GM19239 (cell line): ENCODE results near the gene LRRC37A2.
"Not testable (repeated sequence)": the region's sequence is repeated elsewhere in the genome, so short reads cannot be mapped to it uniquely, and the experiment has no call there.

Experiments used
- DNase-seq: peaks from one replicate; pipeline ENCODE4 v3.0.0; 2011; ENCODE audit warnings: low spot score; ENCODE audit not compliant: insufficient read length
- FAIRE-seq: peaks from 2 replicates; lab custom pipeline; 2011; peaks lifted over from hg19 to GRCh38; lab: Jason Lieb, UNC

The LRRC37A2 gene

DNA sequence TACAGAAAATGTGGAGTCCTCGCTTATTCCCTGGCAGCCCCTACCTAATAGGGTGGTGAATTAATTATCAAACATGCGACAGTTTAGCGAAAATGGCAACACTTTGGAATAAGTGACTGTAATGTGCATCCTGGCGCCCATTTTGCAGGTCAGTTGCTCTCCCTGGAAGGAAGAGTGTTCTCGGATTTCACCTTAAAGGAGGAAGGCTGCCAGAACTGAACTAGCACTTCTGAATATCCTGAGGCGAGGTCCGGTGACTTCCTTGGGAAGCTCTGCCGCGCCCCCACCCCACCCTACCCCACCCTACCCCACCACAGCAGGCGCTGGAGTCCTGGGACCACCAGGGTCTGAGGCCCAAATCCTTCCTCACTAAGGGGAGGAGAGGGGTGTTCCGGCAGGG, at the start of gene LRRC37A2:
TSS of gene LRRC37A2 (plus strand) at position 301 of the 400 bp plus-strand sequence. CDS start 245 bp downstream, outside the sequence.
- DNase-seq, FAIRE-seq: not testable (repeated sequence)

DNA sequence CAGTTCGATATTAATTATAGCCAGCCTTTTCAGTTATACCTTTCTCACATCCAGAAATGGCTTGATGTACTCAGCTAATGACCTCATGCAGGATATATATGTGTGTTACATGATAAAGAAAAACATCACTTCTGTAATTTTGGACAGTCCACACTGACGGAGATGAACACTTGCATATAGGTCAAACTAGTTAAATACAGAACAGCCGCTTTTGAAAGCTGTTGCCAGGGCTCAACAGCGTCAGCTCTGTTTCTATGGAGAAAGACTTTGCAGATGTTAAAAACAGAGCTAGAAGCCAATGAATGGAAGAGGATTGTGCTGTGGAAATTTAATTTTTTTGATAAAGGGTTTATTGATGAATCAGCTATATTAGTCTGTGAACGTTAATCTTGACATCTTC, 44.6 kb upstream of the LRRC37A2 start:
- not testable (repeated sequence) for FAIRE-seq, DNase-seq

DNA sequence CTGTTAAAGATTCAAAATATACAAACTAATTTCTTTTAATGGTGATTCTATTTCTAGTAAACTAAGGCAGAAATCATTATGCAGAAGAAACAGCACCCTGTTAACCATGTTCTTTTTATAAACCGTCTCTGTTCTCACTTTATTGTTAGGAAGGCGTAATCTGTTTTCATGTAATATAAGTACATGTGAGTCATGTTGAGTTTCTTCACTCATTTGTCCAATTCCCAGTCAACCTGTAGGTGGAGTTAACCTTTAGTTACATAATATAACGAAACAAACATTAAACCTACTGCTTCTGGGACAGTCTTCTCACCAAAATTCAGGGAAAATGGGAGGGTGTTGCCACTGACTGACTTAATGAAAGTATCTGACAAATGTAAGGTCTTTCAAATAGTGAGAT, 37.8 kb upstream of the LRRC37A2 start:
- FAIRE-seq, DNase-seq: not testable (repeated sequence)

DNA sequence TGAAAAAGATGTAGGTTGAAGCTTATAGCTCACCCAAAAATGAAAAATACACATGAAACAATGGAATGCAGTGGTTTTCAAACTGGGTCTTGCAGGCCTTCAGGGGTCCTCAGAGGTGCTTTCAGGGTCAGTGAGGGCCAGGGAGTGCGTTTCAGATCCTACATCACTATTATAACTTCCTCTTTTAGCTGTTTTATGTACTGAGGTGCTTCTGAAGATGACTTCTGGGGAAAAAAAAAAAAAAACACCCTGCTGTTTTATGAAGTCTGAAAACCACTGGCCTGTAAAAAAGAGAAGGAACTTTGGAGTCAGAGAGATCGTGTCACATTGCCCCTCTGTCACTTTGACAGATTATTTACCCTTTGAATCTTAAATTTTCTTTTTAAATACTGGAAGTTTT, 36.7 kb upstream of the LRRC37A2 start:
- FAIRE-seq = peak; percentile 28
- not testable (repeated sequence) for DNase-seq

DNA sequence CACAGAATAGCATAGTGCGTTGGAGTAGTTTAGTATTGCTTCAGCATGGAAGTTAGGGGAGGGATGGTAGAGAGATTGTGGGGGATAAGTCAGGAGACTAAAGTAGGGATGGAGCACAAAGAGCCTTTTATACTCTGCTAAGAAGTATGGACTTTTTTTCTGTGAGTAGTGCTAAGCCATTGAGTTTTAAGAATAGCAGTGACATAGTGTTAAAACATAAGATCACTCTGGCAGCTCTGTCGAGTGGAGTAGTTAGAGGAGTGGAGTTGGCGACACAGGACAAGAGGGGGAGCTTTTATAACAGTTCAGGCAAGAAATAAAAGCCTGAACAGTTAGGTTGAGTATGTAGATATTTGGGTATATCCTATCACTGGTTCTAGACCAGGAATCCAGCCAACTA, 33.4 kb upstream of the LRRC37A2 start:
- not testable (repeated sequence) for FAIRE-seq, DNase-seq

DNA sequence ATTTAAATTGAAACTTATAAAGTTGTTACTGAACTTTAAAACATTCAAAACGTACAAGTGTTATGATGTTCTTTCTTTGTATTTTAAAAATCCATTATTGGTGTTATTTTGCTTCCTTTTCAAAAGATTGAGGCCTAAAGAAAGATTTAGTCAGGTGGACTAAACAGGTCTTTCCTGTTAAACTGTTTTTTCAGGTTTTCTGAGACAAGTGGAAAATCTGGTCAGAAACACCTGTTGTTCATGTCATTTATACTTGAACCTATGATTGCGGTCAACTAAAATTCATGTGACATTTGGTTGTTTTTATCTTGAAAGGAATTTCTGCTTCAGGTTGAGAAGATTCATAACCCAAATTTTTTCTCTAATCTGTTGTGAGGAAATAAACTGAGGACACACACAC, 31.0 kb upstream of the LRRC37A2 start:
- not testable (repeated sequence) for DNase-seq, FAIRE-seq

DNA sequence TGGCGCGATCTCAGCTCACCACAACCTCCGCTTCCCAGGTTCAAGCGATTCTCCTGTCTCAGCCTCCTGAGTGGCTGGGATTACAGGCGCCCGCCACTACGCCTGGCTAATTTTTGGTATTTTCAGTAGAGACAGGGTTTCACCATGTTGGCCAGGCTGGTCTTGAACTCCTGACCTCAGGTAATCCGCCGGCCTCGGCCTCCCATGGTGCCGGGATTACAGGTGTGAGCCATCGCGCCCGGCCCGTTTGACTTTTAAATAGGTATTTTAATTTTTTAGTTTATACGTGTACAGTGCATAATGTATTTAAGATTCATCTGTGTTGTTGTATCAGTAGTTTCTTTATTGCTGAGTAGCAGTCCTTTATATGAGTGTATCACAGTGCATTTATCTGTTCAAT, 20.2 kb upstream of the LRRC37A2 start:
- FAIRE-seq = not testable (repeated sequence)

DNA sequence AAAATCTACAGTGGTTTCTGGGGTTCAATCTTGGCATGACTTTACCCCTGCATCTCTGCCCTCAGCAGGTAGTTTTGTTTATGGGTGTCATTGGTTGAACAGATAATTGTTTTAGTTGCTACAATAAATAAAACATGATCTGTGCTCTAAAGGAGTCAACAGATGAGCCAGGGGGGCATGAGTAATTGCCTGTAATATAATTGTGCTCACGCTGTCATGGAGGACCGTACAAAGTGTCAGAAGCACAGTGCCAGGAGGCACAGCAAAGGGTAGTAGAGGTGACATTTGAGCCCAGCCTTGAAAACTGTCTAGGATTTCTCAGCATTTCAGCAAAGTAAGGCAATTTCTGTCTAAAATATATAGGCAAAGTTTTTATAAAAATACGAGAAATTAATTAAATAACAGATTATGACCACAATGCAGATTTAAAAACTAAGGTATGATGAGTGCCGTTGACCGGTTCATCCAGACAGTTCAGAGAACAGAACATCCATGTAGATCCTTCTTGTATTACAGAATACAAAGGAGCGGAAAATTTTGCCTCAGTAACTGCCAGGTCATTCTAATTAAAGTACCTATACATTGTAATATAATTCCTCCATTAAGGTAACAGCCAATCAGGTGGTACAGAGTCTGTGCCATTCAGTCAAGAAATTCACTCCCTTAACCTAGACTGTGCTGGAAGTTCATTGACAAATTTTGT, 12.7 kb upstream of the LRRC37A2 start:
- FAIRE-seq, DNase-seq: not testable (repeated sequence)

More for the DNA sequence above, 20.2 kb upstream of the LRRC37A2 start:
- not testable (repeated sequence) for DNase-seq

DNA sequence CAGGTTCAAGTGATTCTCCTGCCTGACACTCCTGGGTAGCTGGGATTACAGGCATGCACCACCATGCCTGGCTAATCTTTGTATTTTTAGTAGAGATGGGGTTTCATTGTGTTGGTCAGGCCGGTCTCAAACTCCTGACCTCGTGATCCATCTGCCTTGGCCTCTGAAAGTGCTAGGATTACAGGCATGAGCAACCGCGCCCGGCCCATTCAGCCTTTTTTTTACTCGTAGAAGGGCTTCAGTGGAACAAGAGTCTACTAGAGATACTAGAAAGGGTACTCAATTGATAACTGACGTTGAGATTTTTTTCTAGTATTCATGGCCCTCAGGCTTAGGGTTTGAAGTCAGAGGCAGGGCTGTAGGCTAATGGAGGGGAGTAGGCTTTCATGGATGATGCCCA, 6.4 kb upstream of the LRRC37A2 start:
- not testable (repeated sequence) for FAIRE-seq, DNase-seq

DNA sequence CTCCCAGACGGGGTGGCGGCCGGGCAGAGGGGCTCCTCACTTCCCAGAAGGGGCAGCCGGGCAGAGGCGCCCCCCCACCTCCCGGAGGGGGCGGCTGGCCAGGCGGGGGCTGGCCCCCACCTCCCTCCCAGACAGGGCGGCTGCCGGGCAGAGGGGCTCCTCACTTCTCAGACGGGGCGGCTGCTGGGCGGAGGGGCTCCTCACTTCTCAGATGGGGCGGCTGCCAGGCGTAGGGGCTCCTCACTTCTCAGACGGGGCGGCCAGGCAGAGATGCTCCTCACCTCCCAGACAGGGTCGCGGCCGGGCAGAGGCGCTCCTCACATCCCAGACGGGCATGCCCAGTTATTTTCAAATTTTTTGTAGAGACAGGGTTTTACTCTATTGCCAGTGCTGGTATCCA, 22.4 kb downstream of the LRRC37A2 start:
- FAIRE-seq, DNase-seq: not testable (repeated sequence)

DNA sequence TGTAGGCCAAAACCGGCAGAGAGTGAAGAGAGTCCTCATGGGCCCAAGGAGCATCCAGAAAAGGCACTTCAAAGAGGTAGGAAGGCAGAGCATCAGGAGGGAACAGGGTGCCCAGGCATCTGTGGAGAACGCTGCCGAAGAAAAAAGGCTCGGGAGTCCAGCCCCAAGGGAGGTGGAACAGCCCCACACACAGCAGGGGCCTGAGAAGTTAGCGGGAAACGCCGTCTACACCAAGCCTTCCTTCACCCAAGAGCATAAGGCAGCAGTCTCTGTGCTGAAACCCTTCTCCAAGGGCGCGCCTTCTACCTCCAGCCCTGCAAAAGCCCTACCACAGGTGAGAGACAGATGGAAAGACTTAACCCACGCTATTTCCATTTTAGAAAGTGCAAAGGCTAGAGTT, 36.3 kb downstream of the LRRC37A2 start:
- FAIRE-seq, DNase-seq: not testable (repeated sequence)

DNA sequence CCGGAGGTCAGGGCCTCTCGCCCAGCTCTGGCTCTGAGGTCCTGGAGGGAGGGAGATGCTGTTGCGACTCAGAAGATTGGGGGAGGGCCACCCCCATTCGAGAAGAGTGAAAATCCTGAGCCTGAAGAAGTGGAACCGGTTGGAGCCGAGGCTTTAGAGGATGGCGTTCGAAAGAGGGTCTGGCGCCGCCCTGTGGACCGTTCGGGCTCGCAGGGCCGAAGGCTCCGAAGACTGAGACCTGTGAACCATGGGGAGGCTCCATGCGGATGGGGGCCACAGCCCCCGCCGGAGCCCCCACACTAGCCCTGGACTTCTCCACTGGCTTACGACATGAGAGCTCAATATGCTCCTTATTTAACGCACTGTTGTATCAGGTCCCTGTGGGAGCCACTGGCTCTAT, 46.9 kb downstream of the LRRC37A2 start:
- not testable (repeated sequence) for DNase-seq, FAIRE-seq

DNA sequence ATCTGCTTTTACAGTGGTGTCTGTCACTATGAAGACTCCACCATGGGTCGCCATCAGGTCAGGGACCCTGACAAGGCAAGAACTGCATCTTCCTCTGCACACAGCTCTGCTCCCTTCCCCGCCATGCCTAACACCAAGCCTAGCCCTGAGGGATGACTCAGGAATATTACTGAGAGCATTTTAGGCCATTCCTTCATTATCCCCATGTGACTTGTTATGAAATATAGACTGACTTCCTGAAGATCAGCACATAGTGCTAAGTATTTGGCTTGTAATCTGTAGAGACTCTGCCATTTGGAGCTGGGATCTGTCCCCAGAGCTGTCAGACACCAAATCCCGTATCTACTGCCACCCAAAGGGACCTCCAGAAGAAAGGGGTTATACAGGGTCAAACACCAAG, 47.8 kb downstream of the LRRC37A2 start:
- DNase-seq, FAIRE-seq: not testable (repeated sequence)

DNA sequence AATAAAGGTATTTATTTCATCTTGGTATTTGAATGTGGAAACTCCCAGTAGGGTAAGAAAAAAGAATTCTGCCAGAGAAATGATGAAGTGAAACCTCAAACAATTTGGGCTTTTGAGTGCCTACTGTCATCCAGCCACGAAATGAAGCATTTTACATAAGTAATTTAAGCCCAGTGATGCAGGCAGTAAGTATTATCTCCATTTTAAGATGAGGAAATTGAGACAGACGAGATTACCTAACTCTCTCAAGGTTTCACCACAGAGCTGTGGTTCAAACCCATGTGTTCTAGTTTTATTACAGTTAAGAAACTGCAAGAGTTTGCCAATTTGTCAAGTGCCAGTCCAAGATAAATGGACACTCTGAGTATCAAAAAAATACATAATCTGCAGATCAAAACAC, 54.0 kb downstream of the LRRC37A2 start:
- not testable (repeated sequence) for DNase-seq, FAIRE-seq

DNA sequence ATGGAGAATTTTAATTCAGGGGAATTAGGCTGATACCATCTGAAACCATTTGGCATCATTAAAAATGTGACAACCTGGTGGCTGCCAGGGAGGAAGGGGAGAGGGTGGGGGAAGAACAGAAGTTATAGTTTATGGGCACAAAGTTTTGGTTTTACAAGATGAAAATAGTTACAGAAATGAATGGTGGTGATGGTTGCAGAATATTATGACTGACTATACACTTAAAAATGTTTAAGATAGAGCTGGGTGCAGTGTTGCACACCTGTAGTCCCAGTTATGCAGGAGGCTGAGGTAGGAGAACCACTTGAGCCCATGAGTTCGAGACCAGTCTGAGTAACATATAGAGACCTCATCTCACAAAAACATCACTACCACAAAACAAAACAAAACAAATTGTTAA, 54.7 kb downstream of the LRRC37A2 start:
- not testable (repeated sequence) for FAIRE-seq, DNase-seq

DNA sequence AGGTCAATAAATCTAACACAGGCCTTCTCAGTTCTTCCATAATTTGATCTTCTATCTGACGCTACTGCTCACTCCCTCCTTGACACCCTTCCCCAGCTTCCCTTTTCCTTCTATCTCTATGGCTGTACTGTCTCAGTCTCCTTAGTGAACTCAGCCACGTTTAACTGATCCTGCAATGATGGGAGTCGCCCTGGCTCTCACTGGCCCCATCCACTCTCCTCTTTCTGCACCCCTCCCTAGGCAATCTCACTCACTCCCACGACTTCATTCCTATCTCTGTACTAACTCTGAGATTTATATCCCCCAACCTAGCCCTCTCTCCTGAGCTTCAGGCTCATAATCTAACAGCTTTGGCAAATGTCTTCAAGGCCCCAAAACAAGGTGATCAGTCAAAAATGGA, 59.5 kb downstream of the LRRC37A2 start:
- not testable (repeated sequence) for FAIRE-seq, DNase-seq

DNA sequence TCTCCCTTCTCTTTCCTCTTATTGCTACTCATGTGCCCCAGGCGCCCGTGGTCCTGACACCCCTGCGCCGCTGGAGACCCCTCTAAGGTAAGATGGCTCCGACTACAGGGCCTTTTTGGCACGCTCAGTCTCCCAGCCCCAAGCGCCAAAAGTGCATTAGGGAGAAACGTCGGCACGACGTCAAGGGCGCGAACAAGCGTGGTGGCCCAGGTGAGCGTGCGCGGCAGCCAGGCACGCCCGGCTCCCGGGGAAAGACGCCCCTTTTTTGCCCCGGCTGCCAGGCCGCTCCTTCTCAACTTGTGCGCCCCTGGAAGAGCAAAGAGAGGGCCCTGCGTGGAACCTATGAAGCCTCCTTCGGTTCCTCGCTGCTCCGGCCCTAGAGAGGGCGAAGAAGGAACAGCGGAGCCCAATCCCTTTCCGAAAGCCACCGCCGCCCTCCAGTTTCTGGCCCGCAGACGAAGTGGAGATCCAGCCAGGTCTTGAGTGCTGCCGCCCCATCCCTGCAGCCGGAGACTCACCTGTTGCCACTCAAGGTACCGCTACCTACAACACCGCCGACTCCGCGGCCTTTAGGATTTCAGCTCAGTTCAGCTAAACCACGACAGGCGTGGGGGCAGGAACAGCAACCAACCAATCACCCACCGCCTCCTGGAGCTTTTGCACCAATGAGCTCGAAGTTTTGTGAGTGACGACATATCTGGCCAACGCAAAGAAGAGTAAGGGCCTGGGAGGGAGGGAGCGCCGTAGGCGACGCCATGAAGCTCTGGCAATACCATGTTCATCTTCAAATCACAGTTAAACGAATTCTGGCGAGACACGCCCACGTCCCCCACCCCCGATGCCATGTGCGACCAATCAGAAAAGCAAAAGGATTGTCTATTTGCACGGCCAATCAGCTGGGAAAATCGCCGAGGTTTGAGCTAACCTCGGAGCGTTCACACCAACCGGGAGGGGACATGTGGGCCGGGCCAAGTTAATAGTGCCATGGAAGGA, 67.1 kb downstream of the LRRC37A2 start, which contains the start of gene ARL17A:
TSS of gene ARL17A (minus strand) at position 609 of the 993 bp plus-strand sequence. CDS start 3,369 bp downstream, outside the sequence.
- FAIRE-seq = peak; percentile 100
- not testable (repeated sequence) for DNase-seq

DNA sequence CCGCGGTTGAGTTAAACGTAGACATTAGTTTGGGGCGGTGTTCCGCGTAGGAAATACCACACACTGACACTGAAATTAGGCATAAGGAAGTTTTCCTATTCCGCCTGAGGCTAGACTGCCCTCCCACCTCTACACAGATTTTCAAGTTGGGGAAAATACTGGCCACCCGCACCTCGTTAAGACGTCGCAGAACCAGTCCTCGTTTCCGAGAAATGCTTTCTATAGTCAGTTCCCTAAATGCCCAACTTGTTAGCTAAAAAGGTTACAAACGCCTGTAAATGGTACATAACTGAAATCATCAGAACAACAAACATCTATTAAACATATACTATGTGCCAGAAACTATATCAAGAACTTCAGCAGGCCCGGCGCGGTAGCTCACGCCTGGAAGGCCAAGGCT, 67.8 kb downstream of the LRRC37A2 start:
- peak; percentile 18 for FAIRE-seq
- DNase-seq = not testable (repeated sequence)

DNA sequence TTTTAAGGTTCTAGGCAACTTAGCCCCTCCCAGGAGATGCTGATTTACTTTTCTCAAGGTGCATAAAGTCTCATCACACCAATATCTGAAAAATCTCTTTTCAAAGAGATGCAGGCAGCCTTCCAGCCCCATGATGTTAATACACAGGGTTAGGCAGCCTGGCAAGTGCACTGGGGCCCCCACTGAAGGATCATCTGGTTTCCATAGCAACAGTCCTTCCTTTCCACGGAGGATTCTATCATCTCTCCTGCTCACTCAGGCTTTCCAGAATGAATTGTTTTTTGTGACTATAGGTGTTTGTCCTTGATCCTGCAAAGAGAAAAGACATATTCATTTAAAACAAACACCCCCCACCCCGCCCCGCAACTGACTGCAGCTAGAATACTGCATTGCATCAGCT, 73.2 kb downstream of the LRRC37A2 start:
- FAIRE-seq = not testable (repeated sequence)

More for the DNA sequence above, 73.2 kb downstream of the LRRC37A2 start:
- DNase-seq = not testable (repeated sequence)
